Neural cell (in vitro differentiated cells): Measurements from ENCODE around the gene FNBP1.

Source experiments
- CTCF ChIP-seq: fragments of 450-650 bp; IDR thresholded peaks from 2 replicates; pipeline ENCODE4 v1.5.1; 2014; ENCODE audit warnings: antibody characterized with exemption, mild to moderate bottlenecking, moderate library complexity; ENCODE audit not compliant: poor library complexity, severe bottlenecking
- EP300 ChIP-seq: fragments of 450-650 bp; conservative IDR thresholded peaks from 2 replicates; pipeline ENCODE4 v1.6.1; 2014; ENCODE audit warnings: antibody characterized with exemption, mild to moderate bottlenecking, moderate library complexity; ENCODE audit not compliant: poor library complexity, severe bottlenecking
- EZH2 ChIP-seq: fragments of 200-600, 300-800 bp; shearing (Covaris generic), sonication (generic); IDR thresholded peaks from 2 replicates; pipeline ENCODE4 v1.6.1; 2014; ENCODE audit warnings: antibody characterized with exemption, low read length, borderline replicate concordance, mild to moderate bottlenecking; ENCODE audit not compliant: insufficient read depth, poor library complexity, severe bottlenecking
- MXI1 ChIP-seq: fragments of 450-650 bp; conservative IDR thresholded peaks from 2 replicates; pipeline ENCODE4 v1.6.1; 2014; ENCODE audit warnings: antibody characterized with exemption, mild to moderate bottlenecking; ENCODE audit not compliant: poor library complexity, severe bottlenecking
- POLR2AphosphoS5 ChIP-seq: IDR thresholded peaks from 2 replicates; pipeline ENCODE4 v1.6.1; 2012
- RAD21 ChIP-seq: fragments of 450-650 bp; conservative IDR thresholded peaks from 2 replicates; pipeline ENCODE4 v1.6.1; 2014; ENCODE audit warnings: antibody characterized with exemption, mild to moderate bottlenecking, moderate library complexity
- REST ChIP-seq: IDR thresholded peaks from 2 replicates; pipeline ENCODE4 v1.6.1; 2012; ENCODE audit warnings: borderline replicate concordance
- SMC3 ChIP-seq: fragments of 450-650 bp; conservative IDR thresholded peaks from 2 replicates; pipeline ENCODE4 v1.6.1; 2014; ENCODE audit warnings: antibody characterized with exemption, mild to moderate bottlenecking, moderate library complexity; ENCODE audit not compliant: poor library complexity
- TAF1 ChIP-seq: IDR thresholded peaks from 2 replicates; pipeline ENCODE4 v1.6.1; 2012; ENCODE audit warnings: low read depth

GRCh38 chr9:130072515-130073235 lies 29.7 kb upstream of the FNBP1 start:
- TF ChIP-seq CTCF (no peak), EZH2 (no peak), SMC3 (no peak), POLR2AphosphoS5 (no peak), REST (no peak), EP300 (no peak), TAF1 (no peak), RAD21 (no peak), MXI1 (no peak)
